Ishikawa (cell line): ENCODE data around the gene SDSL.

Experiments
- CEBPB ChIP-seq: IDR thresholded peaks from 2 replicates; pipeline ENCODE4 v1.6.1; 2012
- CREB1 ChIP-seq: IDR thresholded peaks from 2 replicates; pipeline ENCODE4 v1.6.1; 2012; ENCODE audit warnings: low read depth
- REST ChIP-seq: IDR thresholded peaks from 2 replicates; pipeline ENCODE4 v1.6.1; 2012; ENCODE audit warnings: low read depth, mild to moderate bottlenecking
- TEAD4 ChIP-seq: IDR thresholded peaks from 2 replicates; pipeline ENCODE4 v1.6.1; 2012

GRCh38 chr12:113387631-113388030, 34.5 kb upstream of the SDSL start:
- no peak for TF ChIP-seq REST
- TF ChIP-seq CEBPB = no peak
- no peak for TF ChIP-seq CREB1
- no peak for TF ChIP-seq TEAD4
